T-helper 1 cell (primary cell): ENCODE results near the gene GOLGA8A.
"Not testable (repeated sequence)": the region's sequence is repeated elsewhere in the genome, so short reads cannot be mapped to it uniquely, and the experiment has no call there.

Experiments used
- DNase-seq, 5 donors: peaks; one replicate each; pipeline ENCODE4 v3.0.0-alpha.2; 2012 to 2020

The GOLGA8A gene

DNA sequence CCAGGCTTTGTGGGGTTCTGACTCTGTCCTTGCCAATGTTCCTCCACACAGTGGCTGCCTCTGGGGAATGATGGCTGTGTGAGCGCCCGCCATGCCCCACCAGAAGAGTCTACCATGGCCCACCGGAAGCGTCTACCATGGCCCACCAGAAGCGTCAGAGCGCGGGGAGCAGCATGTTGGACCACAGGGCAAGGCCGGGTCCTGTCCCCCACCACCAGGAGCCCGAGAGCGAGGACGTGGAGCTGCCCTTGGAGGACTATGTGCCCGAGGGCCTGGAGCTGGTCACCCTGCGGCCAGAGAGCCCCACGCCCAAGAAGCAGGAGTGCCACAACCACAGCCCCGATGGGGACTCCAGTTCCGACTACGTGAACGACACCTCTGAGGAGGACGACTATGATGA lies 28.1 kb downstream of the GOLGA8A start:
- DNase-seq = not testable (repeated sequence)

DNA sequence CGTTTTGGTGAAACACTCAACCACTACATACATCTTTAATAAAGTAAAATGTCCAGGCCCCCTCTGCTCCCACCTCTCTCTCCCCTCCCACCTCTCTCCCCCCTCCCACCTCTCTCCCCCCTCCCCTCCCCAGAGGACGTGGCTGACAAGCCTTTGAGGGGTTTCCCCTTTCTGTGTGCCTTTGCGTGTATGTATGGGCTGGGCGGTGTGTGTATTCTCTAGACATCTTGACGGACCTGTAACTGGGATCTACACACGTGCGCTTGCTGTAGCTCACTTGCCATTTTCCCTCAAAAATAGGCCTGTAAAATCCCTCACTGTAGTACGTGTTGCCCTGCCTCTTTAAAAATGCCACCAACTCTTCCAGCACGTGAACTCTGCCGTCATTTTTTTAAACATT lies 28.6 kb downstream of the GOLGA8A start:
- DNase-seq = not testable (repeated sequence)

- not testable (repeated sequence) for DNase-seq
Observed at GRCh38 chr15:34403899-34404298, 33.7 kb downstream of the GOLGA8A start.

DNA sequence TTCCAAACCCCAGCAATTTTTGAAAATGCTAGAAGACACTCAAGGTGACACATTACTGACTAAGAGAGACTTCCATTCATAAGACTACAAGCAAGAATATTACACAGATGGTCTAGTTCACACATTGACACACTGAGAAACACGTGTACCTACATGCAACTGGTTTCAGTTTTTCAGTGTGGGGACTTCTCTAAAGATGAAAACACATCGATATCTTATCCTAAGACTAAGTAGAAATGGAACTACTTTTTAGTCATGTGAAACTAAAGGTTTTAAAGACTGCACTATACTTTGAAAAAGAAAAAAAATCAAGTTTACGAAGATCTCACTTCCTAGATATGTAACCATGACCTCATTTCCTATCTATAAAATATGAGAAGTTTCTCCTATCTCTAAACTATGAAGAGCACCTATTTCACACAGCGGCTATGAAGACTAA lies 34.4 kb downstream of the GOLGA8A start:
- DNase-seq = not testable (repeated sequence)

GRCh38 chr15:34397637-34398259 lies 39.9 kb downstream of the GOLGA8A start:
- not testable (repeated sequence) for DNase-seq

GRCh38 chr15:34392981-34393380 lies 44.6 kb downstream of the GOLGA8A start:
- not testable (repeated sequence) for DNase-seq

DNA sequence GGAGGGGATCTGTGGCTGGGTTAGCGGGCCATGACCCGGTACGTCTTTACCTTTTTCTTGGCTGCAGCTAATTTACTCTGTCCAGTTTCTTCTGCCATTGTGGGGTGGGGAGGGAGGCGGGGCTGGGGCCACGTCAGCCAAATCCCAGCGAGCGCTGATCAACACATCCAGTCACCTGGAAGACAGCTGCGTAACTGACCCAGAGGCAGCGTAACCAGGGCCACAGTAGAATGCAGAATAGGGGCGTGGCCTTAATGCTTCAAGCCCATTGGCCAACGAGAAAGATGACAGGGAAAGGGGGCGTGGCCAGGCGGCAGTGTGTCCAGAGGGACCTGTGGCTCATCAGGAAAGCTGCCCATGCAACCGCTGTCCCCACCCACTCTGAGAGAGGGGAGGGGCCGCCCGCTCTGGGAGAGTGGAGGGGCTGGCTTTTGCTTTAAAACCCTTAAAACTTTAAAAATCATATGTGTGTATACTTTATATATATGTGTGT lies 48.0 kb downstream of the GOLGA8A start:
- not testable (repeated sequence) for DNase-seq
